NB4 (cell line): ENCODE results near the gene PPP1R12B.
"Not testable (repeated sequence)": the region's sequence is repeated elsewhere in the genome, so short reads cannot be mapped to it uniquely, and the experiment has no call there.

Experiments used
- DNase-seq: peaks from one replicate; pipeline ENCODE4 v3.0.0; 2010; ENCODE audit warnings: low read depth
- H3K4me3 ChIP-seq: one replicate; pipeline ENCODE4 v1.5.1; 2011; ENCODE audit warnings: mild to moderate bottlenecking, low read depth, low read length, moderate library complexity
- CTCF ChIP-seq: IDR thresholded peaks from one replicate; pipeline ENCODE4 v1.5.1; 2012; ENCODE audit warnings: low read depth, low read length
- MAX ChIP-seq: IDR thresholded peaks from 2 replicates; pipeline ENCODE4 v1.6.1; 2011; ENCODE audit warnings: low read depth, low read length
- MYC ChIP-seq: IDR thresholded peaks from 2 replicates; pipeline ENCODE4 v1.6.1; 2011; ENCODE audit warnings: low read depth, low read length
- POLR2A ChIP-seq: IDR thresholded peaks from 2 replicates; pipeline ENCODE4 v1.6.1; 2011; ENCODE audit warnings: mild to moderate bottlenecking; ENCODE audit not compliant: insufficient read length; ENCODE audit errors: extremely low read depth

PPP1R12B gene

GRCh38 chr1:202405928-202406327 is 57.4 kb downstream of the PPP1R12B start:
- DNase-seq: no peak
- no peak for TF ChIP-seq POLR2A
- no peak for TF ChIP-seq MYC
- no peak for TF ChIP-seq MAX
- no peak for TF ChIP-seq CTCF

GRCh38 chr1:202406896-202407295 is 58.4 kb downstream of the PPP1R12B start:
- H3K4me3 ChIP-seq, DNase-seq: not testable (repeated sequence)

More at GRCh38 chr1:202405928-202406327, 57.4 kb downstream of the PPP1R12B start:
- no peak overlapping the region for H3K4me3 ChIP-seq

- DNase-seq, H3K4me3 ChIP-seq: not testable (repeated sequence)
These were observed 58.9 kb downstream of the PPP1R12B start for GRCh38 chr1:202407378-202407777.

- not testable (repeated sequence) for DNase-seq, H3K4me3 ChIP-seq
These were observed 61.8 kb downstream of the PPP1R12B start for GRCh38 chr1:202410251-202410650.

- H3K4me3 ChIP-seq, DNase-seq: not testable (repeated sequence)
These were observed 62.4 kb downstream of the PPP1R12B start for GRCh38 chr1:202410854-202411357.

GRCh38 chr1:202411422-202411821 is 62.9 kb downstream of the PPP1R12B start:
- TF ChIP-seq POLR2A: no peak
- no peak for TF ChIP-seq CTCF
- TF ChIP-seq MAX: no peak
- no peak for TF ChIP-seq MYC
- DNase-seq: no peak
- H3K4me3 ChIP-seq: no peak overlapping the region

- not testable (repeated sequence) for DNase-seq, H3K4me3 ChIP-seq
These were observed 63.9 kb downstream of the PPP1R12B start for GRCh38 chr1:202412421-202412820.

- TF ChIP-seq MYC: no peak
- TF ChIP-seq MAX: no peak
- TF ChIP-seq CTCF: no peak
- no peak for TF ChIP-seq POLR2A
- DNase-seq: no peak
- no peak overlapping the region for H3K4me3 ChIP-seq
These were observed 68.1 kb downstream of the PPP1R12B start for GRCh38 chr1:202416641-202417040.

- not testable (repeated sequence) for DNase-seq, H3K4me3 ChIP-seq
These were observed 68.6 kb downstream of the PPP1R12B start for GRCh38 chr1:202417141-202417540.

- not testable (repeated sequence) for DNase-seq, H3K4me3 ChIP-seq
These were observed 69.3 kb downstream of the PPP1R12B start for GRCh38 chr1:202417762-202418201.

- not testable (repeated sequence) for DNase-seq, H3K4me3 ChIP-seq
These were observed 71.2 kb downstream of the PPP1R12B start for GRCh38 chr1:202419731-202420130.

- DNase-seq, H3K4me3 ChIP-seq: not testable (repeated sequence)
These were observed 72.1 kb downstream of the PPP1R12B start for GRCh38 chr1:202420422-202421094.

- H3K4me3 ChIP-seq, DNase-seq: not testable (repeated sequence)
These were observed 74.2 kb downstream of the PPP1R12B start for GRCh38 chr1:202422709-202423108.

- not testable (repeated sequence) for DNase-seq, H3K4me3 ChIP-seq
These were observed 75.8 kb downstream of the PPP1R12B start for GRCh38 chr1:202424260-202424659.
